IPS-20b (cell line): Measurements from ENCODE around the gene NRXN2.

ENCODE experiments used
- H3K27ac ChIP-seq: one replicate; pipeline ENCODE4 v1.5.1; 2013; ENCODE audit warnings: low read length
- H3K27me3 ChIP-seq: 2 replicates; pipeline ENCODE4 v1.6.1; 2013; ENCODE audit warnings: mild to moderate bottlenecking, low read length, inconsistent platforms; ENCODE audit not compliant: insufficient read depth
- H3K36me3 ChIP-seq: 2 replicates; pipeline ENCODE4 v1.6.1; 2013; ENCODE audit warnings: low read depth, mild to moderate bottlenecking, inconsistent platforms, low read length, moderate library complexity; ENCODE audit not compliant: insufficient read depth
- H3K4me1 ChIP-seq: 2 replicates; pipeline ENCODE4 v1.6.1; 2013; ENCODE audit warnings: mild to moderate bottlenecking, control low read depth, inconsistent platforms, low read length, moderate library complexity; ENCODE audit not compliant: insufficient read depth
- H3K4me3 ChIP-seq: 2 replicates; pipeline ENCODE4 v1.5.1; 2013; ENCODE audit warnings: mild to moderate bottlenecking, low read length, inconsistent platforms
- H3K9ac ChIP-seq: 2 replicates; pipeline ENCODE4 v1.6.1; 2013; ENCODE audit warnings: low read depth, mild to moderate bottlenecking, inconsistent platforms, low read length, moderate library complexity
- H3K9me3 ChIP-seq: 2 replicates; pipeline ENCODE4 v1.6.1; 2013; ENCODE audit warnings: mild to moderate bottlenecking, low read depth, low read length, inconsistent platforms; ENCODE audit not compliant: insufficient read depth

The NRXN2 gene

GRCh38 chr11:64723907-64724862, 1.2 kb upstream of the NRXN2 start:
- Histone ChIP-seq H3K36me3 (no peaks in the 10 kb centered on the region), H3K9ac (peak overlapping the region; percentile 37; the same call in 1 of the 2 replicates), H3K4me3 (peak overlapping the region; percentile 73; the same call in 1 of the 2 replicates), H3K27ac (no peak overlapping the region), H3K4me1 (peaks cover 21% of the 10 kb centered on the region), H3K9me3 (no peaks in the 10 kb centered on the region), H3K27me3 (peaks cover 38% of the 10 kb centered on the region)

DNA sequence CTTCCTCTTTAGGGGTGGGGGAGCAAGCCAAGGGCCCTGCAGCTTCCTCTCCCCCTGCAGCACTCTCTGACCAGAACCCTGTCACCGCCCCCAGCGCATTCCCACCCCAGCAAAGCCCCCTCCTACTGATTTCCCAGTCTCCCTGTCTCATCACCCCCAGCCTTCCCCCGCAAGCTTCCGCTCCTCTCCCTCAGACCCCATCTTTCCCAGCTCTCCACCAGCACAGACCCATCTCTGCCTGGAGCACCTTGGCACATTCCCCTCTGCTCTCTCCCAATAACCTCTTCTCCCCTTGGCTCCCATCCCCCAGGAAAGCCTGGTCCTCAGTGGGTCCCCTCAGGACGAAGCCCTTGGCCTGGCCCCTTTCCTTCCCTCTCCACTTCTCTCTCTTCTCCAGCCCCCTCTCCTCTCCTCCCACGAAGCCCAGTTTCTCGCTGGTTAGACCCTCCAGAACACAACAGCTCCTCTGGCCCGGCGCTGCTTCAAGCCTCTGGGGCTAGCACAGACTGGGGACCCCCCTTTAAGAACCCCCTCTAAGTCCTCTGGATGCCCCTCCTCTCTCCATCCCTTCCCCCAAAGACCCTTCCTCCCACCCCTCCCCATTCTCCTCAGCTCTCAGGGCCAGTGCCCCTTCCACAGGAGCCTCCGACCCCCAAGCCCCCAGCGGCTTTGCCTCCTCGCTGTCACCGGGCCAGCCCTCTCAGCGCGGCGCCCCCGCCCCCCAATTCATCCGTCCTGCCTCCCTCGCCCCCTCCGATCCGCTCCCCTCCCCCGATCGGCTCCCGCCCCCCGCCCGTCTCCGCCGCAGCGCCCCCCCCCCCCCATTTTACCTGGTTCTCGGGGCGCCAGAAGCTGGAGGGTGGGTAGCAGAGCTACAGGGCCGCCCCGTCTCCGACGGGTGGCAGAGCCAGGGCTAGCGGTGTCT, 594 bp downstream of the NRXN2 start:
- Histone ChIP-seq H3K9ac (no peak overlapping the region), H3K27ac (no peak overlapping the region), H3K4me3 (peak overlapping the region; percentile 29; the same call in 1 of the 2 replicates), H3K4me1 (peaks cover 21% of the 10 kb centered on the region), H3K36me3 (no peaks in the 10 kb centered on the region), H3K27me3 (peaks cover 48% of the 10 kb centered on the region), H3K9me3 (no peaks in the 10 kb centered on the region)

- no peak overlapping the region for H3K9ac ChIP-seq
- H3K27ac ChIP-seq, result no peak overlapping the region
- H3K4me3 ChIP-seq, result no peak overlapping the region
- no peaks in the 10 kb centered on the region for H3K36me3 ChIP-seq
- H3K4me1 ChIP-seq, result peaks cover 17% of the 10 kb centered on the region
- no peaks in the 10 kb centered on the region for H3K9me3 ChIP-seq
- peaks cover 59% of the 10 kb centered on the region for H3K27me3 ChIP-seq
These were observed 1.7 kb downstream of the NRXN2 start for GRCh38 chr11:64721359-64721699.

- Histone ChIP-seq H3K9ac (no peak overlapping the region), H3K27me3 (peaks cover 64% of the 10 kb centered on the region), H3K27ac (no peak overlapping the region), H3K4me1 (peaks cover 12% of the 10 kb centered on the region), H3K4me3 (no peak overlapping the region), H3K36me3 (no peaks in the 10 kb centered on the region), H3K9me3 (no peaks in the 10 kb centered on the region)
These were observed 2.2 kb downstream of the NRXN2 start for GRCh38 chr11:64720640-64721358.

DNA sequence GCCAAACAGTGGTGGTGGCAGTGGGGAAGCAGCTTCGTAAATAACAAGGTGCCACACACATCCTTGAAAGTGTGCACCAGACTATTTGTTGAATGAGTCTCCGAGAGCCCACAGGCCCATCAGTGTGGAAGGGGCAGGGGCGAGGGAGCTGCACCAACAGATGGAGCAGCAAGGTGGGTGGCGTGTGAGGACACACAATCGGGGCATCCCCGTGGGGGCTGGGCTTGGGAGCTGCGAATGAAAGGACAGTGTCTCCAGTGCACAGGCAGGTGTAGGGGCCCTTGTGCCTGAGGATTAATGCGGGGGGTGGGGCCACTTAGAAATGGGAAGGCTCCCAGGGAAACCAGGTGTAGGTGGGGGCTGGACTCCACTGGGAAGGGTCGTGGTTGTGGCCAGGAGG, 2.8 kb downstream of the NRXN2 start:
- Histone ChIP-seq H3K27me3 (peaks cover 71% of the 10 kb centered on the region), H3K9ac (no peak overlapping the region), H3K9me3 (no peaks in the 10 kb centered on the region), H3K27ac (no peak overlapping the region), H3K36me3 (no peaks in the 10 kb centered on the region), H3K4me1 (peaks cover 10% of the 10 kb centered on the region), H3K4me3 (no peak overlapping the region)

- Histone ChIP-seq H3K9me3 (no peaks in the 10 kb centered on the region), H3K4me1 (peaks cover 7% of the 10 kb centered on the region), H3K9ac (no peak overlapping the region), H3K4me3 (no peak overlapping the region), H3K27me3 (peaks cover 77% of the 10 kb centered on the region), H3K27ac (no peak overlapping the region), H3K36me3 (no peaks in the 10 kb centered on the region)
These were observed 3.6 kb downstream of the NRXN2 start for GRCh38 chr11:64719406-64719805.

DNA sequence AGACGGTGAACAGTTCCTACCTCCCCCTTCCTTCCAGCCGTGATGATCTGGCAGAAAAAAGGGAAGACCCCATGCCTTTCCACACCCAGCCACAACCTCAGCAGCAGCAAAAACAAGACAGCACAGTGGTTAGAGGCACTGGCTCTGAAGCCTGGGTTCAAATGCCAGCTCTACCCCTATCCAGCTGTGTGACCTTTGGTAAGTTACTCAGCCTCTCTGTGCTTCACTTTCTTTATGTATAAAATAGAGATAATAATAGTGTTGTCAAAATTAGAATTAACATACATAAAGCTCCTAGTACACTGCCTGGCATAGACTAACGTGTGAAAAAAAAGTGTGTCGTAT, 4.2 kb downstream of the NRXN2 start:
- no peak overlapping the region for H3K4me3 ChIP-seq
- no peak overlapping the region for H3K9ac ChIP-seq
- peaks cover under 1% of the 10 kb centered on the region; the same call in 1 of the 2 replicates for H3K4me1 ChIP-seq
- H3K27me3 ChIP-seq, result peaks cover 77% of the 10 kb centered on the region
- no peaks in the 10 kb centered on the region for H3K9me3 ChIP-seq
- no peaks in the 10 kb centered on the region for H3K36me3 ChIP-seq
- no peak overlapping the region for H3K27ac ChIP-seq

DNA sequence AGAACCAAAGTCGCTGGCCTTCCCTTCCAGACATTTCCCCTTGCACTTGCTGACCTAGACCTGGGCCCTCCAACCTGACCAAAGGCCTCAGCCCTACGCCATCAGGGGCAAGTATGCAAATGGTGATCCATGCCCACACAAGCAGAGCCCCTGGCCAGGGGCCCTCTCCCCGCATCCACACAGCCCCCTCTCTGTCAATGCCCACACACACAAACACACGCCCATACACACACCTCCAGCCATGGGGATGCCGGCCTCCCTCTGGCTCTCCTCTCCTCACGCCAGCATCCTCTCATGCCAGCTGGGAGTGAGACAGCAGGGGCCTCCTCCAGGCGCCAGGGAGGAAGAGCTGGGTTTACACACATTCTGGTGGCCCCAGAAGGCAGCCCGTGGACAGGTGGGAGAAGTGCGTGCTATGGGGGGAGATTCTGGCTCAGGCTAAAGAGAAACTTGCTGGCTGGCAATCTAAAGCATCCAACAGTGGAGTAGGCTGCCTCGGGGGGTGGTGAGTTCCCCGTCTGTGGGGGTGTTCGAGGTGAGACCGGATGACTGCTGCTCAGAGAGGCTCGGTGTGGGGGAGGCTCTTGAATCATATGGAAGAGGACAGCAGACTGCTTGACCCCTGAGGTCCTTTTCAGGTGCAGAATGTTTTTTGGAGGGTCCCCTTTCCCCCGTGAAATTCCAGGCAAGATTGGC, 4.8 kb downstream of the NRXN2 start:
- peaks cover 81% of the 10 kb centered on the region for H3K27me3 ChIP-seq
- no peak overlapping the region for H3K27ac ChIP-seq
- H3K36me3 ChIP-seq, result no peaks in the 10 kb centered on the region
- no peak overlapping the region for H3K4me3 ChIP-seq
- H3K4me1 ChIP-seq, result no peaks in the 10 kb centered on the region; the same call in 1 of the 2 replicates
- H3K9ac ChIP-seq, result no peak overlapping the region
- H3K9me3 ChIP-seq, result no peaks in the 10 kb centered on the region

GRCh38 chr11:64717268-64717578, 5.8 kb downstream of the NRXN2 start:
- H3K27ac ChIP-seq, result no peak overlapping the region
- H3K36me3 ChIP-seq, result no peaks in the 10 kb centered on the region
- no peaks in the 10 kb centered on the region; the same call in 1 of the 2 replicates for H3K4me1 ChIP-seq
- no peaks in the 10 kb centered on the region for H3K9me3 ChIP-seq
- no peak overlapping the region for H3K4me3 ChIP-seq
- peaks cover 86% of the 10 kb centered on the region for H3K27me3 ChIP-seq
- H3K9ac ChIP-seq, result no peak overlapping the region

- Histone ChIP-seq H3K36me3 (no peaks in the 10 kb centered on the region), H3K9ac (no peak overlapping the region), H3K4me1 (no peaks in the 10 kb centered on the region; the same call in 1 of the 2 replicates), H3K27ac (no peak overlapping the region), H3K27me3 (peaks cover 86% of the 10 kb centered on the region), H3K9me3 (no peaks in the 10 kb centered on the region), H3K4me3 (no peak overlapping the region)
These were observed 6.3 kb downstream of the NRXN2 start for GRCh38 chr11:64716473-64717267.
